ENCODE data around the gene TBC1D5.

DNA sequence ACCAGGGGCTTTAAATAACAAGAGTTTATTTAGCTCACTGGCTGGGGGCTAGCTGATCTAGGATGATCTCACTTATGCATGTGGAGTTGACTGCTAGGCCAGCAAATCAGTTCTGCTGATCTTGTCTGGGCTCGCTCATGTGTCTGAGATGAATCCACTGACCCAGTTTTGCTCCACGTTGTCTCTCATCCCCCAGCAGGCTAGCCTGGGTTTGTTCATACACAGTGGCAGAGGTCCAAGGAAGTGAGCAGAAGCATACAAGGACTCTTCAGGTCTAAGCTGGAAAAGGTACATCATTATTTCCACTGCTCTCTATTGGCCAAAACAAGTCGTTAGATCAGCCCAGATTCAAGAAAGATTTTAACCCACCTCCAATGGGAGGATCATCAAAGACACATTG lies 619.7 kb downstream of the TBC1D5 start:
- no peak for TF ChIP-seq CTCF (IDR thresholded peaks at IDR 0.05 in 2 of 3, conservative IDR thresholded peaks at IDR 0.05 in 1 of 3; ENCODE audit: borderline replicate concordance in 1 of 3, insufficient read depth in 1 of 3, low read depth in 2 of 3, low read length in 2 of 3)
- no peak for TF ChIP-seq POLR2A (IDR thresholded peaks at IDR 0.05; ENCODE audit: borderline replicate concordance, extremely low read depth, insufficient read depth, insufficient read length)
- no peak for TF ChIP-seq ATF3 (IDR thresholded peaks at IDR 0.05)
- TF ChIP-seq REST (IDR thresholded peaks at IDR 0.05; ENCODE audit: low read depth), result no peak
- TF ChIP-seq CEBPB (IDR thresholded peaks at IDR 0.05; ENCODE audit: low read depth), result no peak
- no peak for TF ChIP-seq EZH2 (IDR thresholded peaks at IDR 0.05)
- no peak for TF ChIP-seq SRF (IDR thresholded peaks at IDR 0.05; ENCODE audit: low read depth)
- no peak for TF ChIP-seq ZFX (IDR thresholded peaks at IDR 0.05)
- TF ChIP-seq, protein P1, sequence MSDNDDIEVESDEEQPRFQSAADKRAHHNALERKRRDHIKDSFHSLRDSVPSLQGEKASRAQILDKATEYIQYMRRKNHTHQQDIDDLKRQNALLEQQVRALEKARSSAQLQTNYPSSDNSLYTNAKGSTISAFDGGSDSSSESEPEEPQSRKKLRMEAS (IDR thresholded peaks at IDR 0.05), result no peak
- no peak for TF ChIP-seq YY1 (IDR thresholded peaks at IDR 0.05; ENCODE audit: extremely low read depth, insufficient replicate concordance, low read depth, low read length)
- no peak for TF ChIP-seq POLR2AphosphoS5 (IDR thresholded peaks at IDR 0.05; ENCODE audit: low read depth, low read length)
- TF ChIP-seq EZH2phosphoT487 (IDR thresholded peaks at IDR 0.05; ENCODE audit: borderline replicate concordance), result no peak

Data from HCT116 (cell line).